WI38 (cell line): ENCODE measurements around the gene MFAP2.

Experiments used
- H3K4me3 ChIP-seq: 2 replicates; pipeline ENCODE4 v1.5.1; 2011; ENCODE audit warnings: low read depth, mild to moderate bottlenecking, control low read depth, low read length
- TF ChIP-seq, protein P1 (sequence below): IDR thresholded peaks from 2 replicates; pipeline ENCODE4 v1.5.1; 2012; ENCODE audit warnings: low read depth, mild to moderate bottlenecking, control low read depth, low read length

Gene MFAP2

DNA sequence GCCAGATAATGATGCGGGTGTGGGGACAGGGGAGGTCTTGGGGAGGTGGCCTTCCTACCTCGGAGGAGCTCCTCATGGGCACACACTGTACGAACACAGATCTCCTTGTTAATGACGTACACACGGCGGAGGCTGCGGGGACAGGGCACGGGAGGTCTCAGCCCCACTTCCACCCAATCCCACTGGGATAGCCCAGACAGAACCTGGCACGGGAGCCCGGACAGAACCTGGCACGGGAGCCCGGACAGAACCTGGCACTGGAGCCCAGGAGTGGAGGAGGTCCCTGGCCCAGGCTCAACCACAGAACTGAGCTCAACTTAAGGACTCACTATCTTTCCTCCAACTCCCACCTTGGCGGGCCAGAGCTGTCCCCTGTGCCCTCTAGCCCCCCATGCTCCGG, 5.2 kb downstream of the MFAP2 start:
- TF ChIP-seq, protein P1, sequence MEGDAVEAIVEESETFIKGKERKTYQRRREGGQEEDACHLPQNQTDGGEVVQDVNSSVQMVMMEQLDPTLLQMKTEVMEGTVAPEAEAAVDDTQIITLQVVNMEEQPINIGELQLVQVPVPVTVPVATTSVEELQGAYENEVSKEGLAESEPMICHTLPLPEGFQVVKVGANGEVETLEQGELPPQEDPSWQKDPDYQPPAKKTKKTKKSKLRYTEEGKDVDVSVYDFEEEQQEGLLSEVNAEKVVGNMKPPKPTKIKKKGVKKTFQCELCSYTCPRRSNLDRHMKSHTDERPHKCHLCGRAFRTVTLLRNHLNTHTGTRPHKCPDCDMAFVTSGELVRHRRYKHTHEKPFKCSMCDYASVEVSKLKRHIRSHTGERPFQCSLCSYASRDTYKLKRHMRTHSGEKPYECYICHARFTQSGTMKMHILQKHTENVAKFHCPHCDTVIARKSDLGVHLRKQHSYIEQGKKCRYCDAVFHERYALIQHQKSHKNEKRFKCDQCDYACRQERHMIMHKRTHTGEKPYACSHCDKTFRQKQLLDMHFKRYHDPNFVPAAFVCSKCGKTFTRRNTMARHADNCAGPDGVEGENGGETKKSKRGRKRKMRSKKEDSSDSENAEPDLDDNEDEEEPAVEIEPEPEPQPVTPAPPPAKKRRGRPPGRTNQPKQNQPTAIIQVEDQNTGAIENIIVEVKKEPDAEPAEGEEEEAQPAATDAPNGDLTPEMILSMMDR: no peak

DNA sequence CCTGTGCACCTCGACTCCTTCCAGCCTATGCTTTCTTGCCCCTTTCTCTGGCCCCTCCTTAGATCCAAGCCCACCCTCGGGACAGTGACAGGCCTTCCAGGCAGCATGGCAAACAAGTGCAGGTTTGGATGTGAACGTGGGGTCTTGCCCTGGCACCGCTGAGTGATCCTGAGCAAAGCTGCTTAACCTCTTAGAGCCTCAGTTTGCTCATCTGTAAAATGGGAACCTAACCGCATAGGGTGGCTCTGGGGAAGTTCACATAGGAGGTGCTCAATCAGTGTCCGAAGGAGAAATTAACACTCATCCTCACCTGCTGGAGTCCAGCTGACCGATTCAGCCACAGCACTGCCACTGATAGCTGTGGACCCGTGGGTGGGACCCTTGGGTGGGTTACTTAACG, 7.2 kb downstream of the MFAP2 start:
- TF ChIP-seq, protein P1: no peak
- no peak overlapping the region for H3K4me3 ChIP-seq

More for the DNA sequence above, 5.2 kb downstream of the MFAP2 start:
- no peak overlapping the region for H3K4me3 ChIP-seq

DNA sequence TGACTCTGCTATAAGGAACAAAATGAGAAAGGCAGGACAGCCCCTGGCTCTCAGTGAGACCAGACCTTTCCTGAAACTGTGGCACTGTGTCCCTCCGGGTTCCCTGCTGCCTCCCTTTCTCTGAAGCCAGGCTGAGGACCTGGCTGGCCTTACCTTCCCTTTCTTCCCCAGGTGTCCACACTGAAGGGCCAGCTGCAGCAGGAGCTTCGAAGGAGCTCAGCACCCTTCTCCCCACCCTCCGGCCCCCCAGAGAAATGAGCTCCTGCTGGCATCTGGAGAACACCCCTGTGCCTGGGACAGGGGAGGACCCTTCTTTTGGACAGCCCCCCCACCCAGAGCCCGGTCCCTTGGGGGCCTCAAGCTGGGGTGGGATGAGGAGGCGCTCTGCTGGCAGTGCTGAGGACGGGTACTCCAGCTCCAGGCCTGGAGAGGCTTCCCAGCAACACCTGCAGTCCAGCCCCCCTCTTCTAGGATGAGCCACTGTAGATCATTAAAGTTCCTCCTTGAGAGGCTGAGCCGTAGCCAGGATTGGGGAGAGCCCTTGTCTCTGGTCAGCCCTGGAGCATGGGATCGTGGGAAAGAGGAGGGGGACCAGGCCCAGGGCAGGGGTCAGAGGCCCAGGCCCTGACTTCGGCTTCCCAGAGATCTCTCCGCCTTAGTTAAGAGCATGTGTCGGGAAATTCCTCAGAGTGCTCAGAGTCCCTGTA, 8.1 kb downstream of the MFAP2 start:
- H3K4me3 ChIP-seq: no peak overlapping the region
- TF ChIP-seq, protein P1: no peak

DNA sequence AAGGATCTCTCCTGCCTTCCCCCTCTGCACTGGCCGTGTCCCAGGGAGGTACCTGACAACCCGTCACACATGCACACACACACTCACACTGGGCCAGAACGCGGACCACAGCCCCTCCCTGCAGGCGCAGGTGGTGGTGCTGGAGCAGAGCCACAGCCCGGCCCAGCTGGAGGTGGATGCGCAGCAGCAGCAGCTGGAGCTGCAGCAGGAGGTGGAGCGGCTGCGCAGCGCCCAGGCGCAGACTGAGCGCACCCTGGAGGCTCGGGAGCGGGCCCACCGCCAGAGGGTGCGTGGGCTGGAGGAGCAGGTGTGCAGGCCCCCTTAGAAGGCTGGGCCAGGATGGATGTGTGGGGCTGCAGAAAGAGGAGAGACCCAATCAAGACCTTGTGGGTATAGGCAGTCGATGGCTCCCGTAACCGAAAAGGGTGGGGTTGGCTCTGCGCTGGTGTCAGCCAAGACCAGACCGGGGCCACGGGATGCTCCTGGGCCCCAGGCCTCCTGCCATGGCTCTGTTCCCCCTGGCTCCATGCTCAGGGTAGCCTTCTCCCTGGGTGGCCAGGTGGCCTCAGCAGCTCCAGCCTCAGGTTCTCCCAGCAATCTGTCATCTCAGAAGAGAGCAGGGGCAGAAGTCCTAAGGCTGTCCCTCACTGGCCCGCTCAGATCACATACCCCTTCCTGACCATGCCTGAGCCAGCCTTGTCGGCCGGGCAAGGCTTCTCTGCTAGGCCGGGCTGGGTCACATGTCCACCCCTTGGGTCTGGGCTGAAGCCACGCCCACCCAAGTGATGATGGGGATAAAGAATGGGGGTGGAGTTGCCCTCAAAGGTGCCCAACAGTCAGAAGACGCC, 8.9 kb downstream of the MFAP2 start:
- no peak overlapping the region for H3K4me3 ChIP-seq
- TF ChIP-seq, protein P1: no peak

DNA sequence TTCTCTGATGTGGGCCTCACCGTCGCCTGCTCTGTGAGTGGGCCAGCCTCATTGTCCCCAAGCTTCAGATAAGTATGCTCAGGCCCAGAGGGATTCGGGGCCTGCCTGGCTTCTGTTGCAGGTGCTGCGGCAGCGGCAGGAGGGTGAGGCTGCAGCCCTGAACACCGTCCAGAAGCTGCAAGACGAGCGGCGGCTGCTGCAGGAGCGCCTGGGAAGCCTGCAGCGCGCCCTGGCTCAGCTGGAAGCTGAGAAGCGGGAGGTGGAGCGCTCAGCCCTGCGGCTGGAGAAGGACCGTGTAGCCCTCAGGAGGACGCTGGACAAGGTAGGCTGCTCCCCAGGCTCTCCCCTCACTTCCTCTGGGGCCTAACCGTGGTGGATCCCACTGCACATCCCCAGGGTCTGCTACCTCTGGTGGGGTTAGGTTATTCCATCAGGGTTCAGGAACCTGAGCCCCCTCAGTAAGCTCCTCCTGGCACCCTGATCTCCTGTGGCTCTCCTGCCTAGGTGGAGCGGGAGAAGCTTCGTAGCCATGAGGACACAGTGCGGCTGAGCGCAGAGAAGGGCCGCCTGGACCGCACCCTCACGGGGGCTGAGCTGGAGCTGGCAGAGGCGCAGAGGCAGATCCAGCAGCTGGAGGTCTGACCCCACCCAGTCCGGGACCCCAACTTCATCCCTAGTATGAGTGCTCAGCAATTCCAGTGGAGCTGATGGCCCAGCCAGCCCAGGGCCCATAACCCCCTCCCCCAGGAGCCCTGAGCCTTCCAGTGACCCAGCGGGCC, 10.1 kb downstream of the MFAP2 start:
- TF ChIP-seq, protein P1: no peak
- H3K4me3 ChIP-seq: no peak overlapping the region

DNA sequence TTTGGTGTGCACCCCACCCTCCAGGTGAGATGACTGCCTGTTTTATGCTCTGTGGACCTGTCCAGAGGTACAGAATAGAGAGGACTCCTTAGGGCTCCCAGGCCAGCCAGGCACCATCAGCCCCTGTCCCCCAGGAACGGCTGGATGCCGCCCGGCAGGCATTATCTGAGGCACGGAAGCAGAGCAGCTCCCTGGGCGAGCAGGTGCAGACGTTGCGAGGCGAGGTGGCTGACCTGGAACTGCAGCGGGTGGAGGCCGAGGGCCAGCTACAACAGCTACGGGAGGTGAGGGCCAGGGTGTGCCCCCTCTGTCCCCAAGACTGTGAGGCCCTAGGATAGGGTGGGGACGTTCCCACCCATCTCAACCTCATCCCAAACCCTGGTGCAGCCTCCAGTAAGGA, 10.8 kb downstream of the MFAP2 start:
- H3K4me3 ChIP-seq: no peak overlapping the region
- TF ChIP-seq, protein P1: no peak
